IMR-90 (cell line): ENCODE results near the gene BMP8A. TPM values are rescaled to one million over a fixed set of nuclear protein-coding genes. Genes with fewer than 3 reads are reported as not detected.

ENCODE experiments used
- ATAC-seq: fragments of 200-7000 bp; cut with Tn5 transposase; 2 replicates; pipeline ENCODE4 v1.9.1; 2020; ENCODE audit warnings: low read depth, mild to moderate bottlenecking, moderate library complexity
- BruUV-seq: library from RNA; stranded (reverse); fragments of 400-500 nt; replicated peaks from 2 replicates; lab custom pipeline; 2021; lab: Mats Ljungman, UMichigan
- CTCF ChIA-PET: fragments of 300-600 bp; formaldehyde crosslinking; extraction: SDS; loops from one replicate; lab custom pipeline; 2021; ENCODE audit warnings: antibody characterized with exemption; lab: Yijun Ruan, JAX
- POLR2A ChIA-PET: fragments of 300-600 bp; sonication (Branson Sonifier 250); formaldehyde crosslinking; loops from one replicate; lab custom pipeline; 2022; ENCODE audit warnings: antibody characterized with exemption; ENCODE audit not compliant: unreplicated experiment; lab: Charles Lee
- DNase-seq: peaks from one replicate; pipeline ENCODE4 v3.0.0; 2013
- H2AFZ ChIP-seq: replicated peaks from 2 replicates; pipeline ENCODE3; 2013; ENCODE audit warnings: low read length, mild to moderate bottlenecking; ENCODE audit not compliant: poor library complexity
- H2AK5ac ChIP-seq: 2 replicates; pipeline ENCODE4 v1.6.1; 2013; ENCODE audit warnings: low read depth, low read length, inconsistent platforms
- H2AK9ac ChIP-seq: replicated peaks from 2 replicates; pipeline ENCODE3; 2013; ENCODE audit warnings: mild to moderate bottlenecking, low read depth, low read length, moderate library complexity; ENCODE audit not compliant: poor library complexity
- H2BK120ac ChIP-seq: 2 replicates; pipeline ENCODE4 v1.6.1; 2013; ENCODE audit warnings: low read depth, low read length, inconsistent platforms
- H2BK15ac ChIP-seq: 3 replicates; pipeline ENCODE4 v1.6.1; 2013; ENCODE audit warnings: low read depth, low read length, inconsistent platforms
- H2BK20ac ChIP-seq: 2 replicates; pipeline ENCODE4 v1.6.1; 2013; ENCODE audit warnings: low read depth, mild to moderate bottlenecking, inconsistent platforms, low read length, moderate library complexity
- H2BK5ac ChIP-seq: 2 replicates; pipeline ENCODE4 v1.6.1; 2013; ENCODE audit warnings: mild to moderate bottlenecking, low read depth, low read length, inconsistent platforms; ENCODE audit not compliant: poor library complexity, severe bottlenecking
- H3K14ac ChIP-seq: replicated peaks from 2 replicates; pipeline ENCODE4 v1.6.1; 2013; ENCODE audit warnings: low read depth, low read length, inconsistent platforms
- H3K18ac ChIP-seq: 2 replicates; pipeline ENCODE4 v1.6.1; 2013; ENCODE audit warnings: low read depth, low read length, control low read depth
- H3K23ac ChIP-seq: 2 replicates; pipeline ENCODE4 v1.6.1; 2013; ENCODE audit warnings: low read depth, low read length, inconsistent platforms
- H3K27ac ChIP-seq: 2 replicates; pipeline ENCODE4 v1.5.1; 2013; ENCODE audit warnings: mild to moderate bottlenecking, control low read depth, low read length; ENCODE audit not compliant: insufficient read depth
- H3K27me3 ChIP-seq: 2 replicates; pipeline ENCODE4 v1.6.1; 2013; ENCODE audit warnings: low read length; ENCODE audit not compliant: control insufficient read depth, insufficient read depth
- H3K36me3 ChIP-seq: 2 replicates; pipeline ENCODE4 v1.6.1; 2013; ENCODE audit warnings: low read length, mixed read lengths; ENCODE audit not compliant: control insufficient read depth, insufficient read depth
- H3K4ac ChIP-seq: 2 replicates; pipeline ENCODE4 v1.6.1; 2013; ENCODE audit warnings: low read depth, low read length, inconsistent platforms
- H3K4me1 ChIP-seq: 2 replicates; pipeline ENCODE4 v1.6.1; 2013; ENCODE audit warnings: low read length, mixed read lengths; ENCODE audit not compliant: control insufficient read depth, insufficient read depth
- H3K4me2 ChIP-seq: 2 replicates; pipeline ENCODE4 v1.6.1; 2013; ENCODE audit warnings: low read depth, mild to moderate bottlenecking, control low read depth, low read length, moderate library complexity
- H3K4me3 ChIP-seq: 2 replicates; pipeline ENCODE4 v1.5.1; 2013; ENCODE audit warnings: low read depth, mild to moderate bottlenecking, control low read depth, low read length, moderate library complexity; ENCODE audit not compliant: insufficient read depth
- H3K56ac ChIP-seq: 2 replicates; pipeline ENCODE4 v1.6.1; 2013; ENCODE audit warnings: low read length, inconsistent platforms; ENCODE audit not compliant: insufficient read depth; ENCODE audit errors: extremely low read depth
- H3K79me1 ChIP-seq, 2 experiments: 2 replicates each; pipeline ENCODE4 v1.6.1; 2013; ENCODE audit warnings: low read length in 2 of 2, inconsistent platforms in 1 of 2, low read depth in 1 of 2
- H3K9ac ChIP-seq: 2 replicates; pipeline ENCODE4 v1.6.1; 2013; ENCODE audit warnings: low read depth, low read length, control low read depth
- H3K9me1 ChIP-seq: 2 replicates; pipeline ENCODE4 v1.6.1; 2013; ENCODE audit warnings: low read length, inconsistent platforms; ENCODE audit not compliant: insufficient read depth
- H3K9me3 ChIP-seq: 2 replicates; pipeline ENCODE4 v1.6.1; 2013; ENCODE audit warnings: low read length; ENCODE audit not compliant: control insufficient read depth, insufficient read depth
- H4K20me1 ChIP-seq: 2 replicates; pipeline ENCODE4 v1.6.1; 2013; ENCODE audit warnings: low read length, inconsistent platforms; ENCODE audit not compliant: insufficient read depth
- H4K5ac ChIP-seq: 2 replicates; pipeline ENCODE4 v1.6.1; 2013; ENCODE audit warnings: mild to moderate bottlenecking, low read depth, low read length, control low read depth
- H4K8ac ChIP-seq, 2 experiments: 2 replicates each; pipeline ENCODE4 v1.6.1; 2013; ENCODE audit warnings: low read depth in 2 of 2, low read length in 2 of 2, control low read depth in 1 of 2, inconsistent platforms in 1 of 2
- H4K91ac ChIP-seq: 2 replicates; pipeline ENCODE4 v1.6.1; 2013; ENCODE audit warnings: low read depth, low read length, inconsistent platforms; ENCODE audit not compliant: insufficient read depth
- BHLHE40 ChIP-seq: fragments of 150-350 bp; IDR thresholded peaks from 2 replicates; pipeline ENCODE4 v1.6.1; 2016; ENCODE audit warnings: mild to moderate bottlenecking, low read depth, low read length
- CEBPB ChIP-seq: IDR thresholded peaks from 2 replicates; pipeline ENCODE4 v1.6.1; 2012; ENCODE audit warnings: low read depth, low read length, improper control_type of control experiment
- CHD1 ChIP-seq: IDR thresholded peaks from 2 replicates; pipeline ENCODE4 v1.6.1; 2012; ENCODE audit warnings: low read depth, low read length, improper control_type of control experiment
- CTCF ChIP-seq: conservative IDR thresholded peaks from 2 replicates; pipeline ENCODE4 v1.5.1; 2012; ENCODE audit warnings: mild to moderate bottlenecking, low read depth, low read length, improper control_type of control experiment
- ELK1 ChIP-seq: fragments of 150-350 bp; IDR thresholded peaks from 2 replicates; pipeline ENCODE4 v1.6.1; 2016; ENCODE audit warnings: low read depth, mild to moderate bottlenecking, low read length, moderate library complexity, borderline replicate concordance
- FOS ChIP-seq: fragments of 150-350 bp; IDR thresholded peaks from 2 replicates; pipeline ENCODE4 v1.6.1; 2016; ENCODE audit warnings: low read depth, low read length
- MAFK ChIP-seq: IDR thresholded peaks from 2 replicates; pipeline ENCODE4 v1.6.1; 2012; ENCODE audit warnings: low read depth, low read length, improper control_type of control experiment
- MAZ ChIP-seq: IDR thresholded peaks from 2 replicates; pipeline ENCODE4 v1.6.1; 2012; ENCODE audit warnings: low read depth, mild to moderate bottlenecking, low read length, improper control_type of control experiment, moderate library complexity, borderline replicate concordance
- MXI1 ChIP-seq: IDR thresholded peaks from 2 replicates; pipeline ENCODE4 v1.6.1; 2012; ENCODE audit warnings: low read depth, mild to moderate bottlenecking, low read length, moderate library complexity, borderline replicate concordance
- NFE2L2 ChIP-seq: fragments of 150-350 bp; IDR thresholded peaks from 2 replicates; pipeline ENCODE4 v1.6.1; 2016; ENCODE audit warnings: low read depth, mild to moderate bottlenecking, low read length
- POLR2A ChIP-seq: IDR thresholded peaks from 2 replicates; pipeline ENCODE4 v1.6.1; 2012; ENCODE audit warnings: mild to moderate bottlenecking, low read depth, low read length
- RAD21 ChIP-seq: IDR thresholded peaks from 2 replicates; pipeline ENCODE4 v1.6.1; 2012; ENCODE audit warnings: low read length, improper control_type of control experiment
- RCOR1 ChIP-seq: IDR thresholded peaks from 2 replicates; pipeline ENCODE4 v1.6.1; 2012; ENCODE audit warnings: mild to moderate bottlenecking, low read length, improper control_type of control experiment; ENCODE audit not compliant: insufficient replicate concordance
- RFX5 ChIP-seq: IDR thresholded peaks from 2 replicates; pipeline ENCODE4 v1.8.0; 2012; ENCODE audit warnings: low read depth, mild to moderate bottlenecking, low read length, moderate library complexity
- SMC3 ChIP-seq: fragments of 150-350 bp; IDR thresholded peaks from 2 replicates; pipeline ENCODE4 v1.6.1; 2016; ENCODE audit warnings: low read depth, mild to moderate bottlenecking, antibody characterized with exemption, low read length, moderate library complexity
- USF2 ChIP-seq: fragments of 150-350 bp; IDR thresholded peaks from 2 replicates; pipeline ENCODE4 v1.6.1; 2017; ENCODE audit warnings: mild to moderate bottlenecking, antibody characterized with exemption, low read length, low read depth
- dilution Hi-C: fragments of 300-500 bp; cut with HindIII; formaldehyde crosslinking; loops from one replicate; pipeline ENCODE4 v1.14.3; 2018; ENCODE audit warnings: low sequenced_read_pairs; ENCODE audit not compliant: unreplicated experiment
- in situ Hi-C: fragments of 300-500 bp; cut with MboI; formaldehyde crosslinking; loops from 3 replicates; pipeline ENCODE4 v1.14.3; 2019; ENCODE audit warnings: low sequenced_read_pairs, inconsistent platforms, mixed read lengths
- intact Hi-C: fragments of 100-400 bp; cut with micrococcal nuclease; formaldehyde crosslinking; loops from 2 replicates; pipeline ENCODE4 v1.10.0; 2022
- polyA plus RNA-seq, 3 experiments: library from polyadenylated mRNA; depleted of rRNA; stranded (reverse); fragments of >200 nt; gene quantifications; 2 replicates each; pipeline ENCODE4 v1.2.3, GENCODE V29; 2012; ENCODE audit warnings: low replicate concordance in 1 of 3
- total RNA-seq: library from RNA; depleted of rRNA; stranded (reverse); fragments of >200 nt; gene quantifications from 2 replicates; pipeline ENCODE4 v1.2.3, GENCODE V29; 2012

BMP8A gene
- total and polyA plus RNA-seq, 2 of the 4 experiments (the other 2 are of a cell fraction), result not detected

- in situ Hi-C loops, result loop anchor here (10.0 kb wide), 1 partner anchor 210 kb away; no protein-coding TSS in a partner anchor
- ATAC-seq, result no peak
- Histone ChIP-seq H2BK5ac (no peak overlapping the region), H3K4ac (no peak overlapping the region), H3K4me3 (no peak overlapping the region), H3K79me1 (no peaks in the 10 kb centered on the region), H3K9me3 (no peaks in the 10 kb centered on the region; the same call in 1 of the 2 replicates), H4K20me1 (no peaks in the 10 kb centered on the region), H4K5ac (no peak overlapping the region), H2BK120ac (no peak overlapping the region), H3K18ac (no peak overlapping the region), H3K27me3 (peaks cover 3% of the 10 kb centered on the region; the same call in 1 of the 2 replicates), H3K9ac (no peak overlapping the region), H2BK20ac (no peak overlapping the region), H3K56ac (no peak overlapping the region), H2AK5ac (no peak overlapping the region), H3K4me1 (peaks cover under 1% of the 10 kb centered on the region), H4K8ac (no peak overlapping the region), H3K14ac (no peak overlapping the region), H2AFZ (no peak overlapping the region), H3K4me2 (no peak overlapping the region), H4K91ac (no peak overlapping the region), H2BK15ac (no peak overlapping the region), H3K27ac (no peak overlapping the region), H3K23ac (no peak overlapping the region), H3K36me3 (no peaks in the 10 kb centered on the region), H3K9me1 (no peaks in the 10 kb centered on the region), H2AK9ac (no peak overlapping the region)
- no peak for DNase-seq
- POLR2A ChIA-PET, result no interaction called here
- CTCF ChIA-PET, result no interaction called here
- dilution Hi-C loops, result no loop called here
- TF ChIP-seq POLR2A (no peak), MAZ (no peak), ELK1 (no peak), CHD1 (no peak), RCOR1 (no peak), MAFK (no peak), BHLHE40 (no peak), MXI1 (no peak), FOS (no peak), RFX5 (no peak), CEBPB (no peak), NFE2L2 (no peak), USF2 (no peak), SMC3 (no peak), RAD21 (no peak), CTCF (no peak)
- intact Hi-C loops, result no loop called here
- no TSS peak for BruUV-seq
Measured at GRCh38 chr1:39505289-39505688, 13.9 kb downstream of the BMP8A start.
